ENCODE measurements around the gene LGI4.

LGI4 gene

GRCh38 chr19:35085947-35086346 is 48.9 kb downstream of the LGI4 start:
- no peak for DNase-seq (ENCODE audit: low read depth in 2 of 2)

GRCh38 chr19:35084509-35084762 is 50.4 kb downstream of the LGI4 start:
- DNase-seq (ENCODE audit: low read depth in 2 of 2) = no peak

- DNase-seq (ENCODE audit: low read depth in 2 of 2) = no peak
These were observed 51.0 kb downstream of the LGI4 start for GRCh38 chr19:35083691-35084508.

GRCh38 chr19:35081201-35081600 is 53.7 kb downstream of the LGI4 start:
- no peak for DNase-seq (ENCODE audit: low read depth in 2 of 2)

- DNase-seq (ENCODE audit: low read depth in 2 of 2) = no peak
These were observed 54.2 kb downstream of the LGI4 start for GRCh38 chr19:35080613-35081170.

- no peak for DNase-seq (ENCODE audit: low read depth in 2 of 2)
These were observed 55.0 kb downstream of the LGI4 start for GRCh38 chr19:35079826-35080225.

- DNase-seq (ENCODE audit: low read depth in 2 of 2) = no peak
These were observed 57.2 kb downstream of the LGI4 start for GRCh38 chr19:35077411-35078223.

GRCh38 chr19:35076657-35077056 is 58.2 kb downstream of the LGI4 start:
- DNase-seq (ENCODE audit: low read depth in 2 of 2) = no peak

- no peak for DNase-seq (ENCODE audit: low read depth in 2 of 2)
These were observed 58.9 kb downstream of the LGI4 start for GRCh38 chr19:35076026-35076370.

- DNase-seq (ENCODE audit: low read depth in 2 of 2) = no peak
These were observed 59.4 kb downstream of the LGI4 start for GRCh38 chr19:35075202-35076025.

Data from stimulated activated CD8-positive, alpha-beta memory T cell treated with anti-CD3 and anti-CD28 coated beads, Interleukin-7, amount 100 ng/mL, for 4 hours (primary cell).